Panc1 (cell line): ENCODE data around the gene ITSN2. TPM values are rescaled to one million over a fixed set of nuclear protein-coding genes. Genes with fewer than 3 reads are reported as not detected.

ENCODE experiments used
- ATAC-seq: fragments of 200-7000 bp; cut with Tn5 transposase; 2 replicates; pipeline ENCODE4 v1.9.1; 2020; ENCODE audit warnings: mild to moderate bottlenecking, moderate library complexity
- BruUV-seq: library from RNA; stranded (reverse); fragments of 400-500 nt; replicated peaks from 2 replicates; lab custom pipeline; 2021; lab: Mats Ljungman, UMichigan
- CTCF ChIA-PET: fragments of 300-600 bp; sonication (Branson Sonifier 250); formaldehyde crosslinking; loops from one replicate; lab custom pipeline; 2022; ENCODE audit warnings: antibody characterized with exemption; lab: Charles Lee
- POLR2A ChIA-PET: fragments of 300-600 bp; sonication (Branson Sonifier 250); formaldehyde crosslinking; loops from one replicate; lab custom pipeline; 2022; ENCODE audit warnings: antibody characterized with exemption; lab: Charles Lee
- DNase-seq: peaks from one replicate; pipeline ENCODE4 v3.0.0-alpha.2; 2010; ENCODE audit warnings: low read depth, low spot score
- H3K27ac ChIP-seq: 2 replicates; pipeline ENCODE4 v1.5.1; 2011; ENCODE audit warnings: mild to moderate bottlenecking, low read length, inconsistent platforms
- H3K27me3 ChIP-seq: fragments of 200-500 bp; sonication (Bioruptor generic); 2 replicates; pipeline ENCODE4 v1.6.0; 2014; ENCODE audit warnings: low read length, inconsistent platforms; ENCODE audit not compliant: control insufficient read depth, insufficient read depth
- H3K36me3 ChIP-seq: fragments of 200-500 bp; sonication (Bioruptor generic); 2 replicates; pipeline ENCODE4 v1.5.1; 2014; ENCODE audit warnings: inconsistent platforms, mild to moderate bottlenecking, low read length, moderate library complexity; ENCODE audit not compliant: control insufficient read depth, insufficient read depth
- H3K4me1 ChIP-seq: 2 replicates; pipeline ENCODE4 v1.5.1; 2011; ENCODE audit warnings: inconsistent platforms, mild to moderate bottlenecking, low read length, moderate library complexity; ENCODE audit not compliant: control insufficient read depth, insufficient read depth
- H3K4me3 ChIP-seq, 2 experiments: 2 replicates each; pipeline ENCODE4 v1.5.1; 2011 to 2012; ENCODE audit warnings: low read depth in 2 of 2, low read length in 2 of 2, mild to moderate bottlenecking in 2 of 2, inconsistent platforms in 1 of 2, moderate library complexity in 1 of 2
- H3K9me3 ChIP-seq: fragments of 200-500 bp; sonication (Bioruptor generic); 2 replicates; pipeline ENCODE4 v1.5.1; 2014; ENCODE audit warnings: low read depth, mild to moderate bottlenecking, inconsistent platforms, low read length, moderate library complexity; ENCODE audit not compliant: control insufficient read depth, insufficient read depth
- CTCF ChIP-seq: fragments of 450-650 bp; IDR thresholded peaks from 2 replicates; pipeline ENCODE4 v1.5.1; 2017; ENCODE audit warnings: mild to moderate bottlenecking
- POLR2AphosphoS5 ChIP-seq: IDR thresholded peaks from 2 replicates; pipeline ENCODE4 v1.6.1; 2012; ENCODE audit warnings: mild to moderate bottlenecking, low read depth, low read length, moderate library complexity
- REST ChIP-seq, 2 experiments: IDR thresholded peaks; 2 replicates each; pipeline ENCODE4 v1.6.1; 2011 to 2012; ENCODE audit warnings: low read depth in 2 of 2, control low read depth in 1 of 2, low read length in 1 of 2, mild to moderate bottlenecking in 1 of 2, moderate library complexity in 1 of 2; ENCODE audit not compliant: insufficient read depth in 1 of 2
- SIN3A ChIP-seq: IDR thresholded peaks from 2 replicates; pipeline ENCODE4 v1.6.1; 2012; ENCODE audit warnings: low read depth, mild to moderate bottlenecking, low read length, moderate library complexity, borderline replicate concordance; ENCODE audit not compliant: insufficient read depth
- TCF7L2 ChIP-seq: IDR thresholded peaks from 2 replicates; pipeline ENCODE4 v1.6.1; 2011; ENCODE audit warnings: mild to moderate bottlenecking, low read depth, low read length, inconsistent platforms
- in situ Hi-C: cut with HindIII; loops from 2 replicates; pipeline ENCODE4 v1.10.0; 2016; ENCODE audit warnings: low sequenced_read_pairs, low pct_unique_long_range_greater_than_20kb
- intact Hi-C: fragments of 100-400 bp; cut with micrococcal nuclease; formaldehyde crosslinking; loops from one replicate; pipeline ENCODE4 v1.10.0; 2022; ENCODE audit not compliant: unreplicated experiment
- total RNA-seq: library from RNA; stranded (reverse); gene quantifications from one replicate; pipeline ENCODE4 v1.2.1, GENCODE V29; 2021; ENCODE audit not compliant: unreplicated experiment

ITSN2 gene
- total RNA-seq, 1 experiment from 2014 or later, result 57.7 TPM

- no peaks in the 10 kb centered on the region for H3K9me3 ChIP-seq
- CTCF ChIA-PET, result no interaction called here
- no peak for TF ChIP-seq SIN3A
- TF ChIP-seq CTCF, result no peak
- TF ChIP-seq POLR2AphosphoS5, result no peak
- no peak for TF ChIP-seq TCF7L2
- no peak for TF ChIP-seq REST (IDR thresholded peaks at IDR 0.05; ENCODE audit: insufficient read depth in 1 of 2, low read depth in 2 of 2, low read length in 1 of 2)
- no peaks in the 10 kb centered on the region for H3K27me3 ChIP-seq
- no peak overlapping the region for H3K4me3 ChIP-seq
- no peak overlapping the region for H3K27ac ChIP-seq
- H3K36me3 ChIP-seq, result peaks cover 2% of the 10 kb centered on the region; the same call in 1 of the 2 replicates
- no peaks in the 10 kb centered on the region for H3K4me1 ChIP-seq
- POLR2A ChIA-PET, result no interaction called here
- in situ Hi-C loops, result no loop called here
- ATAC-seq, result no peak
- no peak for DNase-seq
- intact Hi-C loops, result no loop called here
- BruUV-seq, result no TSS peak
Observed at GRCh38 chr2:24208490-24208889, 151.8 kb downstream of the ITSN2 start.

- no peak overlapping the region for H3K4me3 ChIP-seq
- no peak for TF ChIP-seq SIN3A
- TF ChIP-seq REST (IDR thresholded peaks at IDR 0.05; ENCODE audit: insufficient read depth in 1 of 2, low read depth in 2 of 2, low read length in 1 of 2), result no peak
- no peak for DNase-seq
- H3K27me3 ChIP-seq, result no peaks in the 10 kb centered on the region
- intact Hi-C loops, result no loop called here
- ChIA-PET POLR2A (interaction anchor here (0.5 kb wide), 1 partner anchor 65 kb away, joined by 3 read pairs; no protein-coding TSS in a partner anchor), CTCF (no interaction called here)
- in situ Hi-C loops, result no loop called here
- H3K36me3 ChIP-seq, result peaks cover 2% of the 10 kb centered on the region; the same call in 1 of the 2 replicates
- H3K4me1 ChIP-seq, result no peaks in the 10 kb centered on the region
- BruUV-seq, result no TSS peak
- ATAC-seq, result no peak
- H3K9me3 ChIP-seq, result no peaks in the 10 kb centered on the region
- no peak overlapping the region for H3K27ac ChIP-seq
Observed at GRCh38 chr2:24207359-24207758, 153.0 kb downstream of the ITSN2 start.
